Urothelium cell line (cell line): ENCODE measurements around the gene KLHL30.

ENCODE experiments used
- DNase-seq: peaks from one replicate; pipeline ENCODE4 v3.0.0; 2011; ENCODE audit warnings: low spot score, mixed read lengths
- FAIRE-seq: peaks from 2 replicates; lab custom pipeline; 2011; peaks lifted over from hg19 to GRCh38; lab: Jason Lieb, UNC

Gene KLHL30, protein sequence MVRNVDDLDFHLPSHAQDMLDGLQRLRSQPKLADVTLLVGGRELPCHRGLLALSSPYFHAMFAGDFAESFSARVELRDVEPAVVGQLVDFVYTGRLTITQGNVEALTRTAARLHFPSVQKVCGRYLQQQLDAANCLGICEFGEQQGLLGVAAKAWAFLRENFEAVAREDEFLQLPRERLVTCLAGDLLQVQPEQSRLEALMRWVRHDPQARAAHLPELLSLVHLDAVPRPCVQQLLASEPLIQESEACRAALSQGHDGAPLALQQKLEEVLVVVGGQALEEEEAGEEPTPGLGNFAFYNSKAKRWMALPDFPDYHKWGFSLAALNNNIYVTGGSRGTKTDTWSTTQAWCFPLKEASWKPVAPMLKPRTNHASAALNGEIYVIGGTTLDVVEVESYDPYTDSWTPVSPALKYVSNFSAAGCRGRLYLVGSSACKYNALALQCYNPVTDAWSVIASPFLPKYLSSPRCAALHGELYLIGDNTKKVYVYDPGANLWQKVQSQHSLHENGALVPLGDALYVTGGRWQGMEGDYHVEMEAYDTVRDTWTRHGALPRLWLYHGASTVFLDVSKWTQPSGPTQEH

DNA sequence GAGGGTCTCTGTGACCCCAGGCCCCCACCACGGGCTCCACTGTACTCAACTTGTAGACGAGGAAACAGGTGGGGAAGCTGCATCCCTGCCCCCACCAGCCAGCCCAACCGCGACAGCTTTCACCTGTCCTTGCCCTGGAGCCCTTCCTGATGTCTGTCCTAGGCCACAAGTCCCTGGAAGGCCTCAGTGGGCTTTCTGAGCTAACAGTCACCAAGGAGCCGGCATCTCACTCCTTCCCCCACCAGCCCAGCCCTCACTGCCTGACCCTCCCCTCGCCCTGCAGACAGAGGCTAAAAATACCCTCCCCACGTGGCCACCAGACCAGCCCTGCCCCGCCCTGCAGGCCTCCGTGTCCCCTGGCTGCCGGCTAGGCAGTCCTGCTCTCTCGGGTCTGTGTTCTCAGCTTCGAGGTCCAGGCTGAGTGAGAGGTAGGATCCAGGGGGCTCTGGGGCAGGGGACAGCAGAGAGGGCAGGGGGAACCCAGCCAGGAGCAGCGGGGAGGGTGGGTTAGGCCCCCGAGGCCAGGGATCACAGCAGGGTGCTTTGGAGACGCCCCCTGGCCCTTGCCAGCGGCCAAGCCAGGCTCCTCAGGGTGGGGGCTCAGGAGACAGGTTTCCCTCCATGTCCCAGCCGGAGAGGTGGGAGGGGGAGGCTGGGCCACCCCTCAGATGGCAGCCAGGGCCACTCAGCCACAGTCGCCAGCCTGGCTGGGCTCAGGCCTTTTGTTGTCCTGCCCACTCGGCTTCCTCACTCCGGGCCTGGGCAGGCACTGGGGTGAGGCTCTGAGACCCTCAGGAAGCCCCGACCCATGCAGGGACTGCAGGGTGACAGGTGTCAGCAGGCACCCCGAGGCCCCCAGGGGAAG is at the start of gene KLHL30:
Gene KLHL30 (plus strand): TSS at position 338 of the 865 bp plus-strand sequence. CDS start 2,087 bp downstream, outside the sequence.
- FAIRE-seq (no peak), DNase-seq (no peak)

DNA sequence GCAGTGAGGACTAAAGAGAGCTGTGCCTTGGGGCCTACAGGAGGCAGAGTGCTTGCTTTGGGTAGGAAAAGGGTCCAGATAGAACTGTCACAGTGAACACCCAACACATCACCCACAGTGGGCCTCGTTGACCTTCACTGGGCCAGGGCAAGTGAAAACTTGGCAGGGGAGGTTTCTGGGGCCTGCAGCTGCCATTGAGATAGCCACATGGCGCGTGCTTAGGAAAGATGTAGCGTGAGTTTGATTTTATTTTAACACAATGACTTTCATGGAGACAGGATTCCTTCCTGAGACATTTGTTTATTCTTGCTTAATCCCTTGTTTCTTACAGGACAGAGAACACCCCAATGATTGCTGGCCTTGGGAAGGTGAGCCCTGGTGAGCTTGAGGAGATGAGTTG is 47.6 kb upstream of the KLHL30 start:
- DNase-seq (no peak), FAIRE-seq (no peak)

DNA sequence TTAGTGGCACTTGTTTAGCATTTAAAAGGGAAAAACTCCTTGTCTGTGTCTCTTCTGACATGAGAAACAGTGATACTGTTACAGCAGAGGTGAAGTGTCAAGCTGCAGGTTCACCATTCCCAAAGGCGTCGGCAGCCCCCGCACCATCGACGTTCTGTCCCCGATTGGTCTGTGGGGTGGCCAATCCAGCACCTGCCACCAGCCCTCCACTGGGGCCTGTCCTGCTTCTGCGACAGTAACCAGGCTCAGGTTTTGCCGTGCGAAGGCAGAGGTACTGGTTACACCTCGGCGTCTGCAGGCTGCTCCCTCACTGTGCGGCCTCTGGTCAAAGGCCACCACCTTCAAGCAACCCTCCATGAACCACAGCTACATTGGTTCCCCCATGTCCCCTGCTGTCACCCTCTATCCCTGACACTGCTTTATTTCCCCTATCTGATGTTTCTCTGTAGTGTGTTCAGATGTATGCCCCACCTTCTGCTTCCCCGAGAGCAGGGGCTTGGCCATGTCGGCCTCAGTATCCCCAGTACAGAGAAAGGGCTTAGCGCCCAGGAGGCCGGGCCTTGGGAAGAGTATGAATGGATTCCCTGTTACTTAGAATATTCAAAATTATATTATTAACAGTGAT is 46.9 kb upstream of the KLHL30 start:
- FAIRE-seq, result no peak
- DNase-seq, result no peak

DNA sequence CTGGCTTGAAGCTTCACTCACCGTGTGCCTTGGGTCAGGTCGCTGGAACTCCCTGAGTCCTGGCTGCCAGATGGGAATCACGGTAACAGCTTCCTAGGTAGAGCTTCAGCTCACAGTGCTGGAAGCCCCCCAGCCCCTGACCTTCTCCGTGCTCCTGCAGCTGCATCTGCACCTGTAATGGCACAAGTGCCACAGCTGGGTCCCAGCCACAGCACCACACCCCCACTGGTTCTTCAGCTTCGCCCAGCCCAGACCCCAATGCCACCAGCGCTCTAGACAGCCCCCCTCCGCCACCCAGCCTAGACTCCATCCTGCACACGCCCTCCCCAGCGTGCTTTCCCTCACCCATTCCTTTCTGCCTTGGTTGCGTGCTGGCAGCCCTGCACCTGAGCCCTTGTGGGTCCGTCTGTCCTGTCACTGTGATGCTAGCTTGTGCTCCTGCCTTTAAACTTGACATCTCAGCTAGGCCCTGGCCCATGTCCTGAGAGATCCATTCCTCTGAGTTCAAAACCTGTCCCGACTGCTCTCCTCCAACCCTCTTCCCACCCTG is 45.9 kb upstream of the KLHL30 start:
- no peak for FAIRE-seq

DNA sequence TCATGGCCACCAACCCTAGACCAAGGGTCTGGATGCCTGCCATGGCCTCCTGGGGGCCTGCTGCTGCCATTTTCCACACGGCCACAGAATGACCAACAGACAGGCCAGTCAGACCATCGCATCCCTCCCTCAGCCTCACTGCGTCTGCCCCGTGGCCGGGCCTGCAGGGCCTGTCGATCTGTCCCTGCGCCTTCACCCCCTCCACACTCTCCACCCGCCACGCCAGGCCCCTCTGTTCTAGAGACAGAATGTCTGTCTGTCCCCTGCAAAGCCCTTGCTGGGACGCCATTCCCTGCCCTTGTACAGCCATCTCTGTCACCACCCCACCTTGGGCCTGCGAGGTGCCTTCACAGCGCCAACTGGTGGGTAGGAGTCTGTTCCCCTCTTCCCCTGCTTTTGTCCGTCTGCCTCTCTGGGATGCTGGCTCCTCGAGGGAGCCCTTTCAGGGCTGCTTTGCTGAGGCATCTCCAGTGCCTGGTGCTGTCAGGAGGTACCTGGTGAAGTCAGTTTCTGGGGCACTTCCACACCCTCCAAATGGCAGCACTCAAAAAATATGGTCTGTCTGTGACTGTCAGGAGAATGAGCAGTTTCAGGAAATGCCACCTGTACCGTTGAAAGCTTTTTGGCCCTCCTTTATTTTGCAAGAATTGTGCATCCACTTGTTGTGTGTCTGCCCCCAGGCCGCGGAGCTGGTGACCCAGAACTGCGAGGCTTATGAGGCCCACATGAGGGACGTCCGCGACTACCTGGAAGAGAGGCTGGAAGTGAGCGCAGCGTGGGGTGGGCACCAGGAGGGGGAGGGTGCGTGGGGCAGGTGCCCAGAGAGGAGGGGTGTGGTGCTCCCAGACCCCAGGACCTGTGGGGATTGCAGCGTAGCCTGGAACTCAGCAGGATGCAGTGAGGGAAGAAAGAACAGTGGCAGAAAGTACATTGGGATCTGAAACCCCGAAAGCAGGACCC is 45.0 kb upstream of the KLHL30 start:
- DNase-seq, result no peak
- FAIRE-seq, result no peak

More for the DNA sequence above, 45.9 kb upstream of the KLHL30 start:
- DNase-seq, result no peak

DNA sequence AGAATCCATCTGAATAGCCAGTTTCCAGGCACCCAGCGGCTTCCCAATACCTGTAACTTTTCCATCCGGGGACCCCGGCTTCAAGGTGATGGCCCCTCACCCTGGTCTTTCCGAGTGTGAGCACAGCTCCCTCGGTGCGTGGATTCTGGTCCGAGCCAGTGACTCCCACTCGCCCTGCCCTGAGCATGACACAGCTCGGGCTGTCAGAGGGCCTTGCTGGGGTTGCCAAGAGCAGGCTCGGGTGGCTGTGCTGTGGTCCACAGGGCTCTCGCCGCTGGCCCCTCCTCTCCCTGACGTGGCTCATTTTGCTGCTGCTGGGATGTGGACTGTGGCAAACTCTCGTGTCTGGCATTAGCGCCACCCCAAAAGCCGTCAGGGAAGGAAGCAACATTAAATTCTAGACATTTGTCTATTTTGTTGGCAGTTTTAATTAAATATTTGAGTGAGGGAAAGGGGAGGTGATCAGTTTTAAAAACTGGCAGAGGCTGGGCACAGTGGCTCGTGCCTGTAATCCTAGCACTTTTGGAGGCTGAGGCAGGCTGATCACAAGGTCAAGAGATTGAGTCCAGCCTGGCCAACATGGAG is 43.9 kb upstream of the KLHL30 start:
- FAIRE-seq (no peak), DNase-seq (no peak)

DNA sequence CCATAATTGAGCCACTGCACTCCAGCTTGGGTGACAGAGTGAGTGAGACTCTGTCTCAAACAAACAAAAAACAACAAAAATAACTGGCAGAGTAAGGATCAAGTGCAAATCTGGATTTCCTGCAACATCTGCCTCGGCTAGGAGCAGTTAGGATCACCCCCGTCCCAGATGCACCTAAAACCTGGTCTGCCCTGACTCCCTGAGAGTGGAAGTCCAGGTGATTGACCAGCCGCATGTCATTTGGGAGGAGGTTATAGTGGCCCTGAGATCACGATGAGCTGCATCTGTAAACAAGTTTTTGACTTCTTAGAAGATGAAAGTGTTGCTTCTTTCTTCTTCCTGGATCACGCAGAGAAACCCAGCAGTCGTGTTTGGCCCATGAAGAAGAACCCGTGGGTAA is 43.3 kb upstream of the KLHL30 start:
- DNase-seq, result no peak
- no peak for FAIRE-seq

DNA sequence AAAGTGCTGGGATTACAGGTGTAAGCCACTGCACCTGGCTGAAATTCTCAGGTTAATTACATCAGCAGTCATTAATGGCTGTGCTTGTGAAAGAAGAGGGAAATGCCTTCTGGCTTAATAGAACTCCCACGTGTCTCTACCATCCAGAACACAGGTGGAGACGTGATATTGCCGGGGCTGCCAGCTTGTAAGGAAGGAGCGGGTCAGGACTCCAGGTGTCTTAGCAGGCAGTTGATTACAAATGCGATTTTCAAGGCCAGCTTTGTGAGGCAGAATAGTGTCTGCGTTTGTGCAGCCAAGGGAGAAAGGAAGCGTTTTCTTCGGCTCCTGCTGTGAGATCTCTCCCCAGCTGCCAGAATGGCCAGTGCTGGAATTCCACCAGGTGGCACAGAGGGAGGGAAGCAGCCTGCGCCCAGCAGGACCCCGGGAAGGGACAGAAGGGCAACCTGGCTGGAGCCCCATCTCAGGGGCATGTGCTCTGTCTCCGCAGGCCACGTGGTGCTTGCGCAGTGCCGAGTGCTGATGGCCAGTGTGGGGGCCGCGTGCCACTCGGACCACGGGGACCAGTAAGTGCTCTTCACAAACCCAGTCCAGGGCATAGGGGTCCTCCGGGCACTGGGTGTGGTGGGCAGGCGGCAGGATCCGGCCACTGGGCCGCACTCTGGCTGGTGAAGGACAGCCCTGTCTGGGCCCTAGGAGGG is 42.0 kb upstream of the KLHL30 start:
- FAIRE-seq, result no peak
- no peak for DNase-seq

DNA sequence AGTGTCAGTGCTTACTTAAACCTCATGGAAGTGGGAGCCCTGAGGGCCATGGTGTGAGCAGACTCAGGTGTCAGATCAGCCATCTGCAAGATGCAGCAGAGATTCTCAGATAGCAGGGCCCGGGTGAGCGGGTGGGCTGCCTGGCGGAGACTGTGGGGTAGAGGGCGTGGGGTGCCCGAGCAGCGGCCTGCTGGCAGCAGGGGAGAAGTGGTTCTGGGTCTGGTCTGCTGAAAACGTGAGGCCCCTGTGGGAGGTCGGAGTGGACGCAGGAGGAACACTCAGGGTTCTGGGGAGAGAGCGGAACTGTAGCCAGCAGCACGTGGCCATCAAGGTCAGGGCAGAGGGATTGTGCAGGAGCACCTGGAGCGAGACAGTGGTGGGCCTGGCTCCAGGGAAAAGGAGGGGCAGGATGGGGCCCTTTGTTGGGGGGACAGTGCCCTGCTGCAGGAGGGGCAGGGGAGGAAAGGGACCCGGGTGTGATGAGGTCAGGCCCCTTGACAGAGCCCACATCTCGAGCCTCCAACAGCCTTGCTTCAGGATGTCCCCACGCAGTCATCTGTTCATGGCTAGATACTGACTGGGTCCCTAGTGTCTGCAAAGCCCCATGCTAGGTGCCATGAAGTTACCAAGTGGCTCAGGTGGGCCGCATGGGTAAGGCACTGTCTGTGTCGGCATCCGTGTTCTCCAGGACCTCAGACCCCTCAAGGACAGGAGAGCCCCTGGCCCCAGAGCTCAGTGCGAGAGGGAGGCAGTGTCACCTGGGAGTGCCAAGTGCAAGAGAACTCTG is 41.1 kb upstream of the KLHL30 start:
- DNase-seq (no peak), FAIRE-seq (no peak)

DNA sequence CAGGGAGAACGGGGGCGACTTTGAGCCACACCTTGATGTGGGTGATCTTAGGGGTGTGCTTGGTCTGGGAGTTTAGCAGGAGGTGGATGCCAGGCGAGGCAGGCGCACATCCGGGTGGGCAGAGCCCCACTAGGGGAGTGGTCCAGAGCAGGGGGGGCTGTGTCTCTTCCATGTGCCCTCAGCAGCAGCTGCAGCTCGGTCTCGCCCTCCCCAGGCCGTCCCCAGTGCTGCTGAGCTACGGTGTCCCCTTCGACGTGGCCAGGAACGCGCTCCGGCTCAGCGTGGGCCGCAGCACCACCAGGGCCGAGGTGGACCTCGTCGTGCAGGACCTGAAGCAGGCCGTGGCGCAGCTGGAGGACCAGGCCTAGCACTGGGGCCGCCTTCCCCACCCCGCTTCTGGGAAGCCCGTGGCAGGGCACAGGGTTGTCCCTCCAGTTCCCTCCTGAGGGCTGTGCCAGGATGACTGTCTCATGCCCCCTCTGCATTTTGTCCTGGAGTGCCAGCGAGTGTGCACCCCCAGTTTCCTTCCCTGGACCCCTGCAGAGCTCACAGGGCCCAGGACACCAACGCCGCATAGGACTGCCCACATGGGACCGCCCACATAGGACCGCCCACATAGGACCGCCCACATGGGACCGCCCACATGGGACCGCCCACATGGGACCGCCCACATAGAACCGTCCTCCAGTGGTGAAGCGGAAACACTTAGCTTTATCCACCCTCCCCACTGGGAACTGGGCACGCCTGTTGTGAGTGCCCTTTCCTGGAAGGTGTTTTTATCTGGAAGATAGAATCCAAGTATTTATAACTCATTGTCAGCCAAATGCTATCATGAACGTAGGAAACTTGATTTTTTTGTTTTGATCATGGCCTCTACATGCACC is 40.2 kb upstream of the KLHL30 start:
- DNase-seq (peak; percentile 78), FAIRE-seq (peak; percentile 53)

DNA sequence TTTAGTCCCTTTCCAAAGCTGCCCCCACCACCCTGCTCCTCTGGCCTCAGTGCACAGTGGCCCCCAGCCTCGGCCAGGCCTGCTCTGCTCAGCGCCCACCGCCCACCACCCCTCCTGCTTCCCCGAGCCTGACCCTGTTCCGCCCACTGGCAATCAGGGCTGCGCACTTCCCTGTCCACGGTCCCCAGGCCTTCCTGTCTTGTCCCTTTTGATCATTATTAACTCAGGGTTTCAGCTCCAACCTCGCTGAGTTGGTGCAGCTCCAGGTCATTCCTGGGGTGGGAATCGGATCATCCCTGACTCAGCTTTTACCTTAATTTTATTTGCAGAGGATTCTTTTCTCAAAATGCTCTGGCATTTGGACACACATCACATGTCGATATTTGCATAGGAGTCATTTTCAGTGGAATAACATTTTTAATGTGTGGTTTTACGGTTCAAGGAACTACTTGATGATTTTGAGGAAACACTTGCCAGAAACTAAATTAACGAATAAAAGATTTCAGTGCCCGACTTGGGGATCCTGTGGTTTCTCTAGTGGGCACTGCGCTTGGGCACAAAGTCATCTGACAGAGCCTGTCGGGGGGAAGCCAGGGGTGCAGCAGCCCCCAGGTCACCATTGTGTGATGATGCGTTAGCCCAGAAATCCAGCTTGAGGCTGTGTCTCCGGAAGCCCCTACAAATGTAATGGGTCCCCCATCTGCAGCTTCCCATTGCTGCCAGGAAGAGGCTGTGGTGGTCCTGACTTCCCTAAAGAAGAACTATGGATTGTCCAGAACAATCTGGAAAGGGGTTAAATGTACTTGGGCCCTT is 39.4 kb upstream of the KLHL30 start:
- no peak for DNase-seq
- FAIRE-seq, result no peak

DNA sequence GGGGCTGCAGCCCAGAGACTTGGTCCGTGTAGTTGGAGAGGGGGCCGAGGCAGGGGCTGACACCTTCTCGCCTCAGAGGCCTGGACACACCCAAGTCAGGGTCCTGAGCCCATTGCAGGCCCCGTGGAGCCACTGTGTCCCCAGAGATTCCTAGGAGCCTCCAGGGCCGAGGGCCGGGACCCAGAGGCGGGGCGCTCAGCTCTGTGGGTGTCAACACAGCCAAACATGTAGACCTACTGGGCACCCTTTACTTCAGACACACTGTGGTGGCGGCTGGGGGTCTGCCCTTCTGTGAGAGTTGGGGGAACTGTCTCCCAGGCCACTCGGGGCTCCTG is 38.8 kb upstream of the KLHL30 start:
- FAIRE-seq, result no peak
- DNase-seq, result no peak

DNA sequence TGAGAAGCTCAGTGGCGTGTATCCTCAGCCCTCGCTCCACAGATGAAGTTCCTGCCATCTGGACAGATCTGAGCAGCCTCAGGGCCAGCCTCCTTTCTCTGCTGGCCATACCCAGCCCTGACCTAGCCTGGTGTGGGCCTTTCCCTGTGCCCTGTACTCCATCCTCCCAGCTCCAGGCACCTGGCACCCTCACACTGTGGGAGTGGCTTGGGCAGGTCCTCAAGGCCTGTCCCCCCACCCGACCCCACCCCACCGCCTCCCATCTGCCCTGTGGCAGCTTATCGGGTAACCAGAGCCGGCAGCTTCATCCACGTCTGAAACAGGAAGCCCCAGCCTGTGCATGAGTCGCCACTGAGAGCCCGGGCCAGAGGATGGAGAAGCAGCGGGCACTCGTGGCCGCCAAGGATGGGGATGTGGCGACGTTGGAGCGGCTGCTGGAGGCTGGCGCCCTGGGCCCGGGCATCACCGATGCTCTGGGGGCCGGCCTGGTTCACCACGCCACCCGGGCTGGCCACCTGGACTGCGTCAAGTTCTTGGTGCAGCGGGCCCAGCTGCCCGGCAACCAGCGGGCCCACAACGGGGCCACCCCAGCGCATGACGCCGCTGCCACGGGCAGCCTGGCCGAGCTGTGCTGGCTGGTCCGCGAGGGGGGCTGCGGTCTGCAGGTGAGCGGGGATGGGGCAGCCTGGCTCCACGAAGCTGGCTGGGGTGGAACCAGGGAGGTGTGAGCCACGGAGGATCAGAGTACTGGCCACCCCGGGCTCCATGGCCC is 38.2 kb upstream of the KLHL30 start, which contains the start of gene ESPNL:
Gene ESPNL (plus strand): TSS at position 292 of the 772 bp plus-strand sequence. CDS start 80 bp downstream, at position 372.
- DNase-seq, result no peak
- FAIRE-seq, result no peak

DNA sequence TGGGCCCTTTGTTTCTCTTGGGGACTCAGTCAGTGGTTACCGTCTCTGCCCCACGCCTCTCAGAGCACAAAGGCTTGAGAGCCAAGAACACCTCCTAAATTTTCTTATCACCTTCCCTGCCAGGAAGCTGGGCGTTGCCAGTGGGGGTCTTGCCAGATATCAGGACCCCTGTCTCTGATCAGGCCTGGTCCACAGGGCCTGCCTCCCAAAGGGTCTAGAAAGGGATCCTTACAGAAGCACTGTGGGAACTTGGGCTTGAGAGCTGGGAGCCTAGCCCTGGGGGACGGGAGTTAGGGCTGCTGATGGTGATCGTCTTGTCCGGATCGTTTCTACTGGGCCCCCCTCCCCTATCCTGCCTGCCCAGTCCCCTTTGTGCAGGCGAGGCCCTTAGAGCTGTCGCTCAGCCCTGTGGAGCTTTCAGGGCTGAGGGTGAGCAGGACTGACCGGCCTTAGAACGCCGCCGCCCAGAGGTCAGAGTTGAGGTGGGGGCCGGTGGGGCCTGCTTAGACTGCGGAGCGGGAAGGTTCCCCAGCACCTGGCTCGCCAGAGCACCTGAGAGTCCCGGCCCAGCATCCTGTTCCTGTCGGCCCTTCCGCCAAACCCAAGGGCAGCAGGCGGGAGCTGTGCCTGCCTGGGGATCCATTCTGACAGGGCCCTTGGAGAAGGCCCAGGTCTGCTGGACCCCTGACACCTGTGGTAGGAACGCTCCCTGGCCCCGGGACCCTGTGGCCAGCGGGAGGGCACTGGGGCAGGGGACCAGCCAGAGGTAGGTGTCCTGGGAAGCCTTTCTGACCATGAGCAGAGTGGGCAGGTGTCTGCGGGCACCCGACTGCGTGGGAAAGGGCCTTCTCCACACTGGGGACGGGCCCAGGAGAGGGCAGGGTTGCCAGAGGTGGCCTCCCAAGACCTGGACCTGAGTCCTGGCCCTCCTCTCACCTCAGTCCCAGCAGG is 37.4 kb upstream of the KLHL30 start:
- DNase-seq (no peak), FAIRE-seq (no peak)
